HS-27A (cell line): Measurements from ENCODE around the gene ATG9B.
"Not testable (repeated sequence)": the region's sequence is repeated elsewhere in the genome, so short reads cannot be mapped to it uniquely, and the experiment has no call there.

ENCODE experiments used
- DNase-seq: peaks from one replicate; pipeline ENCODE4 v3.0.0-alpha.2; 2012; ENCODE audit warnings: low read depth, missing footprints

The ATG9B gene

DNA sequence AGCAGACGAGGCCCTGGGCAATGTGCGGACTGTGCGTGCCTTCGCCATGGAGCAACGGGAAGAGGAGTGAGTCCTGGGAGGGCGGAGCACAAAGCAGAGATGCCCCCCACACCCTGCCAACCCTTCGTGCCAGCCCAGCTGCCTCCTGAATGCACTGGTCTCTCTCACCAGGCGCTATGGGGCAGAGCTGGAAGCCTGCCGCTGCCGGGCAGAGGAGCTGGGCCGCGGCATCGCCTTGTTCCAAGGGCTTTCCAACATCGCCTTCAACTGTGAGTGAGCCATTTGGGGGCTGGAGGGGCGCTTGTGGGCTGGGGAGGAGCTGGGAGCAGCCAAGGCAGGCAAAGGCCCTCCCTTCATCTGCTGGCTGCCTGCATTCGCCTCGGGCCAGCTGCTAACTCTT, 11.6 kb upstream of the ATG9B start:
- no peak for DNase-seq

DNA sequence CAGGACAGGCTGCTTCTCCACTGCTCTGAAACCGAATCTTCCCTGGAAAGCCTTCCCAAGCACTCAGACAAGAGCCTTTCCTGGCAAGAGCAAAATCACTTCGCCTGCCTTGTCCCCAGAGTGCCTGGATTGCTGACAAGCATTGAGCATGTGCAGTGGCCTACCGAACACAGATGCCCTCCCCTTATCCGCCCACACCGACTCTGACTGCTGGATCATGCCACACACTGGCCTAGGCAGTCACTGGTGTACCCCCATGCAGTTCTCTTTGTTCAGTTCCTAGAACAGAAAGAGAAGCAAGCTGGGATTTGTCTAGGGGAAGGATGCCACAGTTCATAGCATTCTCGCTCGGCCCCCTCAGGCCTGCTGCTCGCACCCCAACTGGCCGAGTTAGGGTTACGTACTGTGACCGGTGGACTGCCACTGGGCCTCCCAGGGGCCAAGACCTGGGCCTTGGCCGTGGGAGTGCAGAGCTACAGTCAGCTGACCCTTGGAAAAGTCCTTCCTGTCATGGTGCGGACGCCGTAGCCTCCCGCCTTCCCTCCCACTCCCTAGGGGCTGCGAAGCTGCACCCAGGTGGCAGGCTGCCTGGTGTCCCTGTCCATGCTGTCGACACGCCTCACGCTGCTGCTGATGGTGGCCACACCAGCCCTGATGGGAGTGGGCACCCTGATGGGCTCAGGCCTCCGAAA, 10.9 kb upstream of the ATG9B start:
- DNase-seq = no peak

- no peak for DNase-seq
Observed at GRCh38 chr7:151034312-151035025, 10.2 kb upstream of the ATG9B start.

- no peak for DNase-seq
Observed at GRCh38 chr7:151033864-151034249, 9.6 kb upstream of the ATG9B start.

GRCh38 chr7:151032936-151033863, 8.9 kb upstream of the ATG9B start:
- no peak for DNase-seq

- DNase-seq = no peak
Observed at GRCh38 chr7:151031011-151031410, 6.7 kb upstream of the ATG9B start.

- no peak for DNase-seq
Observed at GRCh38 chr7:151028948-151029501, 4.7 kb upstream of the ATG9B start.

DNA sequence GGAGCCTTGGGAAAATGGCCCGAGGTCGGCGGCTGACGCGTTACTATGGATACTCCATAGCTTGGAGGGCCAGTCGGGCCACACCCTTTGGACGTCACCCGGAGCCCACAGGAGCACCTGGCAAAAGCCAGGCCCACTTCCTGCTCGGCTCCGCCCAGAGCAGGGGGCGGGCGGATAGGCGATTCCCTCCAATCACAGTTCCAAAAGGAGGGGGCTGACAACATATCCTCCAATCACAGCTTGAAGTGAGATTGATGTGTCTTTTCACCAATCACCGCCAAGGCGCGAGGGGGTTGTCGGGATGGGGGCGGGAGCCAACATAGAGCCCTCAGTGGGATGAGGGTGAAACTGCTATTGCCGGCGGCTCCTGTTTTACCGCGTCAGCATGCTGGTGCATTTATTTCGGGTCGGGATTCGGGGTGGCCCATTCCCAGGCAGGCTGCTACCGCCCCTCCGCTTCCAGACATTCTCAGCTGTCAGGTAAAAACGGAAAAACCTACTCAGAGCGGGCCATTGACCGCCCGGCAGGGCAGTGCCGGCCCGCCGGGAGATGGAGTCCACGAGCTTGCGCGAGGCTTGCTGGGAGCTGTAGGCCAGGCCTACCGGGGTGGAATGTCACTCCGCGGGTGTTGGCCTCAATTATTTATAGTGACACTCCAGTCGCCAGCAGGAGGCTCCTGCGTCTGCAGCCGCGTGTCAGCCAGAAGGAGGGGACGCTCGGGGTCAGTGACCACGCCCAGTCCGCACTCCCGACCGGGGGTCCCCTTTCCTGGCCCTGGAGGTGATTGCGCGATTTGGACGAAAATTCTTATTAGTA, 4.0 kb upstream of the ATG9B start, which contains the start of gene ABCB8:
ABCB8 (plus strand) TSS at position 320 of the 817 bp plus-strand sequence; CDS start at position 386, 66 bp downstream.
- peak; percentile 94 for DNase-seq

- DNase-seq = not testable (repeated sequence)
Observed at GRCh38 chr7:151027728-151028130, 3.4 kb upstream of the ATG9B start.

DNA sequence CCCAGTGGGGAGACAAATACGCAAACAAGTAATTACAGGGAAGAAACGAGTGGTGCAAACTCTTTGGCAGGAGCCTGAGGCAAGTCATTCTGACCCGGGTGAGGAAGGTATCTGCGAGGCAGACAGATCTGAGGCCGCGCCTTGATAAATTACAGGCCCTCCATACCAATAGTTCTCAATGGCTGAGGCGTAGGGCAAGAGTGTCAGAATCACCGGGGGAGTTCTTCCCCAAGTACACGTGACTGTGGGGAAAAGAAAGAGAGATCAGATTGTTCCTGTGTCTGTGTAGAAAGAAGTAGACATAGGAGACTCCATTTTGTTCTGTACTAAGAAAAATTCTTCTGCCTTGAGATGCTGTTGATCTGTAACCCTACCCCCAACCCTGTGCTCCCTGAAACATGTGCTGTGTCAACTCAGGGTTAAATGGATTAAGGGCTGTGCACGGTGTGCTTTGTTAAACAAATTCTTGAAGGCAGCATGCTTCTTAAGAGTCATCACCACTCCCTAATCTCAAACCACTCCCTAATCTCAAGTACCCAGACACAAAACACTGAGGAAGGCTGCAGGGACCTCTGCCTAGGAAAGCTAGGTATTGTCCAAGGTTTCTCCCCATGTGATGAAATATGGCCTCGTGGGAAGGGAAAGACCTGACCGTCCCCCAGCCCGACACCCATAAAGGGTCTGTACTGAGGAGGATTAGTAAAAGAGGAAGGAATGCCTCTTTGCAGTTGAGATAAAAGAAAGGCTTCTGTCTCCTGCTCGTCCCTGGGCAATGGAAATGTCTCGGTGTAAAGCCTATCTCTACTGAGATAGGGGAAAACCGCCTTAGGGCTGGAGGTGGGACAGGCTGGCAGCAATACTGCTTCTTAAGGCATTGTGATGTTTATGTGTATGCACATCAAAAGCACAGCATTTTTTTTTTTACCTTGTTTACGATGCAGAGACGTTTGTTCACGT, 2.8 kb upstream of the ATG9B start:
- DNase-seq = not testable (repeated sequence)

GRCh38 chr7:151025924-151026671, 1.8 kb upstream of the ATG9B start:
- no peak for DNase-seq

DNA sequence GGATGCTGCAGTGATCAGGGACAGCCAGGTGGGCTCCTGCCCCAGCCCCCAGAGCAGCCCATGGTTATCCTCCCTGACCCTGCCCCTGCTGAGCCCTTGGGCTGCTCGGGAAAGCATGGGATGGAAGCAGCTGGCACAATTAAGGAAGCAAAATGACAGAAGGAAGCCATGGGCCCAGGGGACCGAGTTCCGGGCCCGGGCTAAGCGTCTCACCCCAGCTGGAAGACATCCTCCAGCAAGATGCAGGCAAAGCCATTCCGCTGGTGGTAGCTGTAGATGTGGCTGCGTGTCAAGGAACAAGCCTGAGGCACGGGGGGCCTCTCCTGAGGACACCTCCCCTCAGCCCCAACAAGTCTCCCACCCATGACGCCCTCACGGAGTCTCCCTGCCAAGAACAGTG, 1.1 kb downstream of the ATG9B start:
- no peak for DNase-seq

GRCh38 chr7:151020231-151020630, 4.1 kb downstream of the ATG9B start:
- no peak for DNase-seq

DNA sequence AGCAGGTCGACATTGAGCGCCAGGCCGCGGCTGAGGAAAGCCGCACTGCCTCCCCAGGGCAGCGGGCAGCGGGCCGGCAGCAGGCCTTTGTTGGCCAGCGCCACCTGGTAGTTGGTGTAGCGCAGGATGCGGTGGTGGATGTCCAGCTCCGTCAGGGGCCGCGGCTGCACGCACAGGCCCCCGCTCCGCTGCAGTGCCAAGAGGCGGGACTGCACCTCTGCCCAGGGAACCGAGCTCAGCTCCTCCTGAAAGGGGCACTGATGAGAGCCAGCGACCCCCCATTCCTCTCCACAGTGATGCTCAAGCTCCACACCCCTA, 5.2 kb downstream of the ATG9B start:
- no peak for DNase-seq

GRCh38 chr7:151018421-151019129, 5.7 kb downstream of the ATG9B start:
- DNase-seq = no peak

DNA sequence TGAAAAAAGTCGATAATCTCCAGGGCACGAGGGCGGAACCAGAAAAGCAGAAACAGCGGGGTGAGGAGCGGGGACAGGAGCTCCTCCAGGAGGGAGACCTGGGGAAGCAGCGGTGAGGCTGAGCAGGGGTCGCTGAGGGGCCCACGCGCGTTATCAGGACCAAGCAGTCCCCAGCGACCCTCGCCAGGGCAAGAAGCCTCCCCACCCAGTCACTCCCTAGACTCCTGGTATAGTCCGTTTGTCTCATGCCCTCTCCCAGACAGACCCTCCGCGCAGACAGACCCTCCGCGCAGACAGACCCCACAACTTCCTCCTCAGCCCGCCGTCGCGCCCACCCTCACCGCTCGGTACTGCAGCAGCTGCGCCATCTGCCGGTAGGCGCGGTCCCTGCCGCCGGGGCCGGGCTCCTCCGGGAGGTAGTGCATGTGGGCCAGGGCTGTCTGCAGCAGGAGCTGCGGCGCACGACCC, 6.3 kb downstream of the ATG9B start:
- no peak for DNase-seq

GRCh38 chr7:151017370-151017952, 6.8 kb downstream of the ATG9B start:
- no peak for DNase-seq

GRCh38 chr7:151016942-151017341, 7.4 kb downstream of the ATG9B start:
- no peak for DNase-seq
